NCI-H1694 treated with DMSO at 0.1 percent for 48 hours (cell line): ENCODE measurements around the gene OGDHL.
"Not testable (repeated sequence)": the region's sequence is repeated elsewhere in the genome, so short reads cannot be mapped to it uniquely, and the experiment has no call there.

Experiments
- DNase-seq: peaks from one replicate; lab custom pipeline; 2025; lab: John Stamatoyannopoulos, UW

The OGDHL gene

GRCh38 chr10:49756031-49756430, 6.1 kb downstream of the OGDHL start:
- DNase-seq: no peak

GRCh38 chr10:49754951-49755350, 7.2 kb downstream of the OGDHL start:
- not testable (repeated sequence) for DNase-seq

GRCh38 chr10:49752584-49752983, 9.5 kb downstream of the OGDHL start:
- DNase-seq: no peak

- DNase-seq: no peak
These were observed 10.2 kb downstream of the OGDHL start for GRCh38 chr10:49751636-49752510.

GRCh38 chr10:49751216-49751615, 10.9 kb downstream of the OGDHL start:
- no peak for DNase-seq

GRCh38 chr10:49750546-49750945, 11.6 kb downstream of the OGDHL start:
- no peak for DNase-seq

GRCh38 chr10:49749556-49750491, 12.3 kb downstream of the OGDHL start:
- no peak for DNase-seq

- no peak for DNase-seq
These were observed 13.0 kb downstream of the OGDHL start for GRCh38 chr10:49749144-49749543.

GRCh38 chr10:49748006-49748405, 14.1 kb downstream of the OGDHL start:
- no peak for DNase-seq

GRCh38 chr10:49747303-49747646, 14.8 kb downstream of the OGDHL start:
- DNase-seq: no peak

GRCh38 chr10:49746626-49747302, 15.4 kb downstream of the OGDHL start:
- no peak for DNase-seq

GRCh38 chr10:49745756-49746155, 16.4 kb downstream of the OGDHL start:
- no peak for DNase-seq

- DNase-seq: no peak
These were observed 17.1 kb downstream of the OGDHL start for GRCh38 chr10:49744924-49745605.

- no peak for DNase-seq
These were observed 17.9 kb downstream of the OGDHL start for GRCh38 chr10:49744091-49744685.

GRCh38 chr10:49743464-49744075, 18.6 kb downstream of the OGDHL start:
- DNase-seq: no peak

- no peak for DNase-seq
These were observed 19.2 kb downstream of the OGDHL start for GRCh38 chr10:49742683-49743463.

GRCh38 chr10:49741108-49741995, 20.8 kb downstream of the OGDHL start:
- DNase-seq: no peak

- DNase-seq: no peak
These were observed 21.6 kb downstream of the OGDHL start for GRCh38 chr10:49740346-49741107.
